OCI-LY7 (cell line): ENCODE measurements around the gene NDUFS4.

ENCODE experiments used
- CTCF ChIP-seq: fragments of 200-600 bp; sonication (generic); conservative IDR thresholded peaks from 2 replicates; pipeline ENCODE4 v1.5.1; 2014; ENCODE audit warnings: mild to moderate bottlenecking, antibody characterized with exemption, low read length, moderate library complexity, mixed read lengths
- EZH2phosphoT487 ChIP-seq: fragments of 200-600 bp; sonication (generic); IDR thresholded peaks from 2 replicates; pipeline ENCODE4 v1.6.1; 2018; ENCODE audit warnings: low read depth, borderline replicate concordance, mild to moderate bottlenecking, mixed run types, antibody characterized with exemption, low read length, moderate library complexity, mixed read lengths

- no peak for TF ChIP-seq CTCF
- no peak for TF ChIP-seq EZH2phosphoT487
These were observed 9.0 kb downstream of the NDUFS4 start for GRCh38 chr5:53569453-53569852.
